Naive B cell (primary cell): ENCODE results near the gene UBR2. TPM values are rescaled to one million over a fixed set of nuclear protein-coding genes. Genes with fewer than 3 reads are reported as not detected.

ENCODE experiments used
- ATAC-seq, 2 donors: fragments of 150-1000 bp; cut with Tn5 transposase; 2 replicates each; pipeline ENCODE4 v1.10.0; 2021; ENCODE audit warnings: low read depth in 2 of 2, mild to moderate bottlenecking in 2 of 2, moderate library complexity in 2 of 2
- DNase-seq: peaks from one replicate; pipeline ENCODE4 v3.0.0; 2022
- H3K27ac Mint-ChIP-seq, 6 donors: one replicate each; pipeline ENCODE4 v1.8.0; 2020 to 2022; ENCODE audit warnings: mild to moderate bottlenecking in 6 of 6, mixed read lengths in 6 of 6, moderate library complexity in 5 of 6, inconsistent platforms in 2 of 6
- H3K27me3 Mint-ChIP-seq, 3 donors: one replicate each; pipeline ENCODE4 v1.8.0; 2021 to 2022; ENCODE audit warnings: mixed read lengths in 3 of 3, mild to moderate bottlenecking in 1 of 3
- H3K36me3 Mint-ChIP-seq, 2 donors: one replicate each; pipeline ENCODE4 v1.8.0; 2020 to 2022; ENCODE audit warnings: mixed read lengths in 2 of 2, inconsistent platforms in 1 of 2, mild to moderate bottlenecking in 1 of 2
- H3K4me1 Mint-ChIP-seq, 3 donors: one replicate each; pipeline ENCODE4 v1.8.0; 2020 to 2022; ENCODE audit warnings: mixed read lengths in 3 of 3, inconsistent platforms in 1 of 3, mild to moderate bottlenecking in 1 of 3, moderate library complexity in 1 of 3
- H3K4me3 Mint-ChIP-seq, 8 donors: one replicate each; pipeline ENCODE4 v1.8.0; 2020 to 2022; ENCODE audit warnings: mild to moderate bottlenecking in 8 of 8, mixed read lengths in 8 of 8, moderate library complexity in 8 of 8, inconsistent platforms in 2 of 8
- H3K9me3 Mint-ChIP-seq, 7 donors: one replicate each; pipeline ENCODE4 v1.8.0; 2020 to 2022; ENCODE audit warnings: mixed read lengths in 7 of 7, mild to moderate bottlenecking in 5 of 7, inconsistent platforms in 2 of 7, moderate library complexity in 1 of 7
- polyA plus RNA-seq, 6 donors: library from polyadenylated mRNA; unstranded; fragments of 300-500 nt; fragmentation: Illumina TruSeq; gene quantifications; one replicate each; pipeline ENCODE4 v1.2.3, GENCODE V29; 2021; ENCODE audit warnings: low read depth in 6 of 6

The UBR2 gene
- polyA plus RNA-seq, 6 donors from 2014 or later = 8.2 to 16.7 (median 10.7) TPM; not detected in 1

- H3K27me3 Mint-ChIP-seq = no peaks in the 10 kb centered on the region
- ATAC-seq (no peak), DNase-seq (no peak)
- no peak overlapping the region for H3K27ac Mint-ChIP-seq
- H3K4me1 Mint-ChIP-seq = peaks cover 0 to 5% (median 0%) of the 10 kb centered on the region in 3 donors
- no peaks in the 10 kb centered on the region for H3K36me3 Mint-ChIP-seq
- no peaks in the 10 kb centered on the region for H3K9me3 Mint-ChIP-seq
- H3K4me3 Mint-ChIP-seq = no peak overlapping the region
These were observed 172.1 kb downstream of the UBR2 start for GRCh38 chr6:42735976-42736375.

- peaks cover 1 to 3% of the 10 kb centered on the region in 2 donors for H3K36me3 Mint-ChIP-seq
- no peaks in the 10 kb centered on the region for H3K27me3 Mint-ChIP-seq
- H3K4me1 Mint-ChIP-seq = peaks cover 8 to 11% (median 9%) of the 10 kb centered on the region in 3 donors
- no peak for DNase-seq
- ATAC-seq = no peak
- H3K27ac Mint-ChIP-seq = no peak overlapping the region
- no peak overlapping the region for H3K4me3 Mint-ChIP-seq
- H3K9me3 Mint-ChIP-seq = peaks cover 0 to 9% (median under 1%) of the 10 kb centered on the region in 7 donors
These were observed 176.9 kb downstream of the UBR2 start for GRCh38 chr6:42740725-42741124.

GRCh38 chr6:42742116-42742894, 178.5 kb downstream of the UBR2 start:
- Mint-ChIP-seq H3K4me1 (peaks cover 13 to 16% (median 13%) of the 10 kb centered on the region in 3 donors), H3K36me3 (peaks cover 4 to 7% of the 10 kb centered on the region in 2 donors), H3K27ac (peak overlapping the region in 2 of 6 donors; percentile 49 to 67), H3K27me3 (no peaks in the 10 kb centered on the region), H3K9me3 (peaks cover 0 to 12% (median 2%) of the 10 kb centered on the region in 7 donors), H3K4me3 (peak overlapping the region in 4 of 8 donors; percentile 47 to 72 (median 54))
- DNase-seq = no peak
- no peak for ATAC-seq

Other genes starting within 250 kb of the UBR2 start
- under 1 TPM in 3 of 6 donors, not detected in 3; 0.07 to 0.13 (median 0.08) TPM for gene TRERF1, start 112.1 kb upstream of the UBR2 start, polyA plus RNA-seq
- under 1 TPM in 4 of 6 donors, not detected in 2; 0.13 to 0.36 (median 0.23) TPM for gene PRPH2, start 158.6 kb downstream of the UBR2 start, polyA plus RNA-seq
- gene TBCC, start 182.1 kb downstream of the UBR2 start, polyA plus RNA-seq = 100 to 1,000 TPM in 1 of 6 donors, 10 to 100 TPM in 5; 60.5 to 104 (median 71.8) TPM
- gene BICRAL, start 218.0 kb downstream of the UBR2 start, polyA plus RNA-seq = 1 to 10 TPM; 1.8 to 4.9 (median 4.1) TPM